Cerebellar nuclear complex (tissue), 1 donor: Measurements from ENCODE around the gene PSMD8.
"Not testable (repeated sequence)": the region's sequence is repeated elsewhere in the genome, so short reads cannot be mapped to it uniquely, and the experiment has no call there.

Experiments used
- DNase-seq, 2 experiments: peaks; one replicate each; lab custom pipeline; 2025; lab: John Stamatoyannopoulos, UW

Gene PSMD8

DNA sequence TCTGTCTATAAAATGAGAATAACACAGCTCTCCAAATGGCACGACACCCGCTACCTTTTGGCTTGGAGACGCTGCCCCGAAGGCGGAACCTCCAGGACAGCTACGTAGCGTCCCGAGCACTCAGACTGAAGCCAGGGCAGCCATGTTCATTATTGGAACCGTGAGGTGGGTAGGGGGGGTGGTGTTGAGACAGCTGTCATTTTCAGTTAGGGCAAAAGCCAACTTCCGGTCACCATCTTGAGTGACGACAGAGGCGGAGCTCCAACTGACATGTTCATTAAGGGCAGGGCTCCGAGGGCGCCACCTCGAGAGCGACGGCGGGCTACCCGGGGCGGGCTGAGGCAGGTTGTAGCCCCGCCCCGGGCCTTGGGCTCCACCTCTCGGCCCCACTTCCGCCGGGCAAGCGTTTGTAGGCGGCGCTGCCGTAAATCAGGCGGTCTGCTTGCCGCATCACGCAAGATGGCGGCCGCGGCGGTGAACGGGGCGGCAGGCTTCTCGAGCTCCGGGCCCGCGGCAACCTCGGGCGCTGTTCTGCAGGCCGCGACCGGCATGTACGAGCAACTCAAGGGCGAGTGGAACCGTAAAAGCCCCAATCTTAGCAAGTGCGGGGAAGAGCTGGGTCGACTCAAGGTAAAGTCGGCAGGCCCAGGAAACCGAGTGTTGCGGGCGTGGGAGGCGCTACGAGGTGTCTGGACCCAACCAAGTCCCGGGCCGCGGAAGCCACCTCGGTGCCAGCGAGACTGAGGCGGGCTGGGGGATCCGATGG lies at the start of gene PSMD8:
TSS of gene PSMD8 (plus strand) at position 240 of the 766 bp plus-strand sequence. CDS start at position 271, 31 bp downstream.
- DNase-seq = peak; percentile 98 to 100

DNA sequence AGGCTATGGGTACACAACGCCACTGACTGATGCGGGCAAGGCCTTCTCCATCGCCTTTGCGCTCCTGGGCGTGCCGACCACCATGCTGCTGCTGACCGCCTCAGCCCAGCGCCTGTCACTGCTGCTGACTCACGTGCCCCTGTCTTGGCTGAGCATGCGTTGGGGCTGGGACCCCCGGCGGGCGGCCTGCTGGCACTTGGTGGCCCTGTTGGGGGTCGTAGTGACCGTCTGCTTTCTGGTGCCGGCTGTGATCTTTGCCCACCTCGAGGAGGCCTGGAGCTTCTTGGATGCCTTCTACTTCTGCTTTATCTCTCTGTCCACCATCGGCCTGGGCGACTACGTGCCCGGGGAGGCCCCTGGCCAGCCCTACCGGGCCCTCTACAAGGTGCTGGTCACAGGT lies 47.8 kb upstream of the PSMD8 start:
- DNase-seq = no peak

DNA sequence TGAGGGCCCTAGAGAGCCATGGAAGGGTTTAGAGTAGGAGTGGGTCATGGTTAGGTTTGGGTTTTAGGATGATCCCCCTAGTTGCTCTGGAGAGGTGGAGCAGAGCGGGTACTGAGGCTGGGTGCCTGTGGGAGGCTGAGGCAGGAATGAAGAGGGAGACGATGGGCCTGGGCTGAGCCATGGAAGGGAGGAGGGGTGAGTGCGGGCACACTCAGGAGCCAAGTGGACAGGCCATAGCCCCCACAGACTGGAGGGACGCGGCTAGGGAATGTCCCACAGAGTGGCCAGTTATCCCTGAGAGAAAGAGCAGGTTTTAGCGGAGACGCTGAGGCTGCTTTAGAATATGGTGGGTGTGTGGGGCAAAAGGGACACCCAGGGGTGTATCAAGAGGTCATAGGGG lies 44.7 kb upstream of the PSMD8 start:
- no peak for DNase-seq

DNA sequence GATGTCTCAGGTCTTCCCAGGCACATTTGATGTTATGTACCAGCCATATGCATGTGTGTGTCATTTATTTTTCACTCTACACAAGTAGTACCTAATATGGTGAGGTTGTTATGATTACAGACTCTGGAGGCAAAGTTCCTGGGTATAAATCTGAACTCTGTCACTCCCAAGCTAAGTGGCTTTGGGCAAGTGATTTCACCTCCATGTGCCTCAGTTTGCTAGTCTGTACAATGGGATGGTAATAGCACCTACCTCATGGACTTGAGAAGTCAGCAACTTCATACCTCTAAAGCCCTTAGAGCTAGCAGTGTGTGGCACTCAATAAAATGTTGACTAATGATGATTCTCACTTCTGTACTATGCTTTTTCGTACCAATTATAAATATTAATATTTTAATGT lies 42.6 kb upstream of the PSMD8 start:
- DNase-seq = no peak

DNA sequence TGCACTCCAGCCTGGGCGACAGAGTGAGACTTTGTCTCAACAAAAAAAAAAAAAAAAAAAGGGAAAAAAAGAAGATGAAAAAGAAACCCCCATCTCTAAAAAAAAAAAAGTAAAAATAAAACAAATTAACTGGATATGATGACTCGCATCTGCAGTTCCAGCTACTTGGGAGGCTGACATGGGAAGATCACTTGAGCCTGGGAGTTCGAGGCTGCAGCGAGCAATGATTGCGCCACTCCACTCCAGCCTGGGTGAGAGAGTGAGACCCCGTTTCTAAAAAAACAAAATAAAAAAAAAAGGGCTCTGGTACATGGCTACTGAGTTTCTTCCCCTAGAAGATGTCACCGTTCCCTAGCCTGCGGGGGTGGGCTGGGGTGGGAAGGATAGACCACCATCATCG lies 41.1 kb upstream of the PSMD8 start:
- DNase-seq = no peak

DNA sequence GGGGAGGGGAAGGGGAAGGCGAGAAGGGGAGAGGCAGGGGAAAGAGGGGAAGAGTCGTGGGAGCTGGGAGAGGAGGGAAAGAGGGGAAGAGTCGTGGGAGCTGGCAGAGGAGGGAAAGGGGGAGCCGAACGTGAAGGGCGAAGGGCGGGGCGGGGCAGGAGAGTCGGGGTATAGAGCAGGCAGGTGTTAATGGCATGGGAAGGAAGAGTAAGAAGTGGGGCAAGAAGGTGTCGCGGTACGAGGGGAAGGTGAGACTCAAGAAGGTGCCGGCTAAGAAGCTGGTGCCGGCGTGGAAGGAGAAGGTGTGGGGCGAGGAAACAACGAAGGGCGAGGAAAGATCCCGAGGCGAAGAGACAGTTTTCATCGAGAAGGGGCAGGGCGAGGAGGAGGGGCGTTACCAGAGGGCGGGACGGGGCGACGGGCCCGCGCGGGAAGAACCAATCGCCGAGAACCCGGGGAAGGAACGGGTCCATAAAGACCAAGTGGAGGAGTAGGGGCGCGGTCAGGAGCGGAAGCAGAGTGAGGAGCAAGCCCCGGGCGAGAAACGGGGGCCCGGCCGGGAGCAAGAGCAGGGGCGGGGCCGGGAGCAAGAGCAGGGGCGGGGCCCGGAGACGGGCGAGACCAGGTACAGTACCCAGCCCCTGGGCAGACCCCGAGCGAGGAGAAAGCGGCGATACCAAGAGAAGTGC lies 38.3 kb upstream of the PSMD8 start:
- DNase-seq = peak in 1 of 2 experiments; percentile 69

DNA sequence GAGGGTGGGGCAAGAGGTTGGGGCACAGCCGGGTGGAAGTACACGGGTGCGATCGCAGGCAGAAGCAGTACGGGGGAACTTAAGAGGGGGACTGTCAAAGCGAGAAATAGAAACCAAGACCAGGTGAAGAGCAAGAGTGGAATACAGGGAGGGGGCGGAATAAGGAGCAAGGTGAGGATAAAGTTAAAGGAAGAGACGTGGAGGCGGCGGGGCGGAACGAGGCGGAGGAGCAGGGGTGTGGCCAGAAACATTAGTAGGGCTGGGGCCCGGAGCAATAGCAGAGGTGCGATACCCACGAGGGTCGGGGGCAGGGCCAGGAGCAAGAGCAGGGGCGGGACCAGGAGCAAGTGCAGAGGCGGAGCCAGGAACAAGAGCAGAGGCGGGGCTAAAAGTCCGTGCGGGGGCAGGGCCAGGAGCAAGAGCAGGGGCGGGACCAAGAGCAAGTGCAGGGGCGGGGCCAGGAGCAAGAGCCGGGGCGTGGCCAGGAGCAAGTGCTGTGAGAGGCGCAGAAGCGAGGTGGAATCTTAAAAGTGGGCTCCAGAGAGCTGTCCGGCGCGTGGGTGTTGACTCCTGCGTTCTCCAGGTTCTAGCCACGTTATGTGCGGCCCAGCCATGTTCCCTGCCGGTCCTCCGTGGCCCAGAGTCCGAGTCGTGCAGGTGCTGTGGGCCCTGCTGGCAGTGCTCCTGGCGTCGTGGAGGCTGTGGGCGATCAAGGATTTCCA lies 37.6 kb upstream of the PSMD8 start:
- DNase-seq = peak; percentile 40 to 68

DNA sequence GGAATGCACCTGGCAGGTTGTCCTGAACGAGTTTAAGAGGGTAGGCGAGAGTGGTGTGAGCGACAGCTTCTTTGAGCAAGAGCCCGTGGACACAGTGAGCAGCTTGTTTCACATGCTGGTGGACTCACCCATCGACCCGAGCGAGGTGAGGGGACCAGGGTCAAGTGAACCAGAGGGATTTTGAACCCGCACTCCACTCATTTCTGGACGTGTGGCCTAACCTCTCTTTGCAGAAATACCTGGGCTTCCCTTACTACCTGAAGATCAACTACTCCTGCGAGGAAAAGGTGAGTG lies 37.1 kb upstream of the PSMD8 start:
- no peak for DNase-seq

DNA sequence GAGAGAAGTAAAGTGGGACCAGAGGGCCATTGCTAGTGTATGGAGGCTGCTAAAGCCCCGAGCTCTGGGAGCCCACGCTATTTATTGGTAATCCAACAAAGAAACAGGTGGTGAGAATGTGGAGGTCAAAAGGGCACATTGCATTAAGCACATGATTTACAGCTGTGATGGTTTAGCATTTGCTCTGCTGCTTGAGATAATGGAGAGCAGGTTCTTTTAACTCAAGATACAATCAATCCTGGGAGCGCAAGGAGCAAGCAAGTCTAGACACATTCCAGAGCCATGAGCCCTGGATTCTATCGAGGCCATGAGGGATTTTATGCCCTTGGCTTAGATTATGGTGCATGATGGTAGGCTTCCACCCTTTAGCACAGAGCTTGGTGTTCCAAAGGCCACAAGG lies 35.4 kb upstream of the PSMD8 start:
- not testable (repeated sequence) for DNase-seq

DNA sequence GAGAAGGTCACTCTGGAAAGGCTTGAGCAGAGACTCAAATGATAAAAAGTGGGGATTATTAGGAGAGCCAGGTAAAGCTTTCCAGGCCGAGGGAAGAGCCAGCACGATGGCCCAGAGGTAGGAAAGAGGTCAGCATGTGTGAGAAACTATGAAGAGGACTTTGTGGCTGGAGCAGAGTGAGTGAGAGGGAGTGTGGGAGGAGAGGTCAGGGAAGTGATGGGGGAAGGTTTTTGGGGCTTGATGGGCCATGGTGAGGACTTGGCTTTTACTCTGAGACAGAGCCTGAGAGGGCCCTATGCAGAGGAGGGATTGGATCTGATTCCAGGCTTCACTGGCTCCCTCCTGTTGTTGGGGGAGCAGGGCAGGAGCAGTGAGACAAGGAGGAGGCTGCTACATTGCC lies 33.4 kb upstream of the PSMD8 start:
- DNase-seq = no peak

DNA sequence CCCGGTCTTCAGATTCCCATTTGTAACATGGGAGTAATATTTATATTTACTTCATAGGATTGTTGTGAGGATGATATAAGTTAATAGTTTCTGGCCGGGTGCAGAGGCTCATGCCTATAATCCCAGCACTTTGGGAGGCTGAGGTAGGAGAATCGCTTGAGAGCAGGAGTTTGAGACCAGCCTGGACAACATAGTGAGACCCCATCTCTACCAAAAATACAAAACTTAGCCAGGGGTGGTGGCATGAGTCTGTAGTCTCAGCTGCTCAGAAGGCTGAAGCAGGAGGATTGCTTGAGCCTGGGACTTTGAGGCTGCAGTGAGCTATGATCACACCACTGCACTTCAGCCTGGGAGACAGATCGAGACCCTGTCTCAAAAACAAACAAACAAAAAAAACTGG lies 27.5 kb upstream of the PSMD8 start:
- DNase-seq = no peak

DNA sequence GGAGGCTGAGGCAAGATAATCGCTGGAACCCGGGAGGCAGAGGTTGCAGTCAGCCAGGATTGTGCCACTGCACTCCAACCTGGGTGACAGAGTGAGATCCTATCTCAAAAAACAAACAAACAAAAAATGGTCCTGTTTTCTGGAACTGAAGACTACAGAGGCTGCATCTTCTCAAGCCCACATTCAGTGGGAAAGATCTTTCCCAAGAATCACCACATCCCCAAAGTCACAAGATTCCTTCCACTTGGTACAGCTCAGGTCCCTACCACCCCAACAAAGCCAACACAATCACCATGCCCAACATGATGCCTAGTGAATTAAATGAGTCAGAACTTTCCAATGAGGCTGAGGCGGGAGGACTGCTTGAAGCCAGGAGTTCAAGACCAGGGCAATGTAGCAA lies 23.5 kb upstream of the PSMD8 start:
- no peak for DNase-seq

DNA sequence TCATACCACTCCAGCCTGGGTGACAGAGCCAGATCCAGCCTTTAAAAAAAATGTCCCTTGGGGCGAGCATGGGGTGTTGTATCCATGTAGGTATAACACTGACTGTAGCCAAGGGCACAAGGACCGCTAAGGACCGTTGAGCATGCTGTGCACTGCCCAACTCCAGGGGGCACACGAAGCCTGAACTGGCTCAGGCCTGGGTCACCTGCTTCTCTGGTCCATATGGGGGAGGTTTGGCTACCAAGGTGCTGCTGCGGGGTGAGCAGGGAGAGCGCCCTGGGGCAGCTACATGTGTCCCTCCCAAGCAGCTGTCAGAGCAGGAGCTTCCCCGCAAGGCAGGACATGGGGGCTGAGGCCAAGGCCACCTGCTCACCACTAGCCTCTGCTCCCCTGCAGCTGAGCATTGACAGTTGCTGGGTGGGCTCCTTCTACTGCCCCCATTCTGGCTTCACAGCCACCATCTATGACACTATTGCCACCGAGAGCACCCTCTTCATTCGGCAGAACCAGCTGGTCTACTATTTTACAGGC lies 22.4 kb upstream of the PSMD8 start:
- DNase-seq = no peak

DNA sequence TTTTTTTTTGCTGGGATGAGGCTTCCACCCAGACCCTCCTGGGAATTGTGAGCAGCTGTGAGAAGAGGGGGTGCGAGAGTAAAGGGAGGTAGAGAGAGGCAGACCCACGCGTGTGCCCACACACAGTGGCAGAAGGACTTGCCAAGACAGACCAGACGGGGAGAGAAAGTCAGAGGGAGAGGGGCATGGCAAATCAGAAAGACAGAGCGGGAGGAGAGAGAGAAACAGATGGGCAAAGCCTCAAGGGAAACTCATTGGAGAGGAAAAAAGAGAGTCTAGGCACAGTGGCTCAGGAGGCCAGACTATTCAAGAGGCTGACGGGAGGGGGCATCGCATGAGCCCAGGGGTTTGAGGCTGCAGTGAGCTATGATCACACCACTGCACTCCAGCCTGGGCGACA lies 21.8 kb upstream of the PSMD8 start:
- no peak for DNase-seq

DNA sequence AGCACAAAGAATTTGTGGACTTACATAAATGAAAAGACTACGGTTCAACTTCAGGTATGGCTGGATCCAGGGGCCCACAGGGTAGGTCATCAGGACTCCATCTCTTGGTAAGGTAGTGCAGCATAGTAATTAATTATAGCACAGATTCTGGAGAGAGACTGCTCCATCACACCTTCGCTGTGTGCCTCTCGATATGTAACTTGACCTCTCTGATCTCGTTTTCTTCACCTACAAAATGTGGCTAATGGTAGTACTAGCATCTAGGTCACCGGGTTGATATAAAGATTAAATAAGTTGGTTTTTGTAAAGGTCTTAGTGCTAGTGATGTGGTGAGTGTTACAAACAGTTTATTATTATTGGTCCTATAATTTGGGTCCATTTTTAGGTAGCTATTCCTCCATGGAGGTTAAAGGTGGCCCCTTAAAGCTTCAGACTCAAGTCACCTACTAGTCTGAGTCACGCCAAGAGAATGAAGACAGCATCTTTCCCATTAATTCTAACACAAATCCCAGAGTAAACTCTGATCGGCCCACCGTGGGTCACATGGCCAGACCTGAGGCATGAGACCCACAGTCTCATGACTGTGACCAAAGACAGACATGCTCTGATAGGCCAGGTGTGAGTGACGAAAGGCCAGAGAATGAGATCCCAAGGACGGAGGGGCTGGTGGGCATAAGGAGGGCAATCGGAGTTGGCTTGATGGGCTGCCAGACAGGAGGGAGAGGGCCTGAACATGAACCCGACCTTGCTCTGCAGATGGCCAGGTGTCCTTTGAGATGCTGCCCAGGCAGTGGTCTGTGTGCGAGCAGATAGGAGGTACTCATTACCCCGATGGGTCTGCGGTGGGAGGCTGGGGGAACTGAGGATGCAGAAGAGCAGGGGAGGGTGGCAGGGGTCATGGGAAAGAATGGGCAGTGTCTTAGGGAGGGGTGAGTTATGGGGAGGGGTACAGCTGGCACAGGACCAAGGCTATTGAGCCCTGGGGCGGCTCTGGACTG lies 18.3 kb upstream of the PSMD8 start:
- DNase-seq = no peak

DNA sequence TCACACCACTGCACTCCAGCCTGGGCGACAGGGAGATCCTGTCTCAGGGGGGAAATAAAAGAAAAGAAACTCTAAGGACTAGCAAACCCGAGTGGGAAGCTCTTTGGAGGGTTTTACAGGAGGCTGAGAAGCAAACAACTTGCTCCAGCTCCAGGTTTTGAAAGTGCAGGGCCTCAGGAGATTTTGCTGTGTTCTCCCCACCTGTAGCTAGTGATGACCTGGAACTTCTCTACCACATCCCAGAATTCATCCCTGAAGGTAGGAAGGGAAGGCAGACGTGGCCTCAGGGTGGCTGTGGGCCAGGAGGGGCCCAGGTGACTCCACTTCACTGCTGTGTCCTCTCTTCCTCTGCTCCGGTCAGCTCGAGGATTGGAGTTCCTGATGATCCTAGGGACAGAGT lies 16.3 kb upstream of the PSMD8 start:
- DNase-seq = no peak

DNA sequence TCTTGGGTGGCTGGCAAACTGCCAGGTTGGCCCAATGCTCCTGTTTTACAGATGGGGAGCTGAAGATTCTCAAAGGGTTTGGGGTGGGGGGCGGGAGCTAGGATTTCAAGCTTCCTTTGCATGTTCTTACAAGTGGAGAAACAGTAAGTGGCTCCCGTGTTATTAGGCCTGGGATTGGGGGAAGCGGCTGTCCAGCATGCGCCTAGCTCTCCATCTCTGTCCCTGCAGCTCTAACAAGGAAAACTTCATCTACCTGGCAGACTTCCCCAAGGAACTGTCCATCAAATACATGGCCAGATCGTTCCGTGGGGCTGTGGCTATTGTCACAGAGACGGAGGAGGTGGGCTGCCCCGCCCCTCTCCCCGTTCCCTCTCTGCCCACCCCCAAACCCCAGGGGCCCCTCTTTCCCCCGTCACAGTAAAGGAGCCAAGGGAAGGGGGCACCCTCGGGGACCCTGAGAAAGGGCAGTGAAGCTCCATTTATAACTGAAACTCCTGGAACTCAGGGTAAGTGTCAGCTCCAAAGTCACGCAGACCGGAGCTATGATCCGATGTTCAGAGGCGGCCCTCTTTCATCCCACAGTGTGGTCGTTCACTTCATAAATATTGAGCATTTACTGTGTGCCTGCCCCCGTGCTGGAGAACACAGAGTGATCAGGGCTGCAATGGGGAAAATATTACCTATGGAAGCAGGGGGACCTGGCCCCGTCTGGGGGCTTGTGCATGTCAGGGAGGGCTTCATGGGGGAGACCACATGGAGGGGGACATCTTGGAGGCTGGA lies 14.9 kb upstream of the PSMD8 start:
- no peak for DNase-seq

DNA sequence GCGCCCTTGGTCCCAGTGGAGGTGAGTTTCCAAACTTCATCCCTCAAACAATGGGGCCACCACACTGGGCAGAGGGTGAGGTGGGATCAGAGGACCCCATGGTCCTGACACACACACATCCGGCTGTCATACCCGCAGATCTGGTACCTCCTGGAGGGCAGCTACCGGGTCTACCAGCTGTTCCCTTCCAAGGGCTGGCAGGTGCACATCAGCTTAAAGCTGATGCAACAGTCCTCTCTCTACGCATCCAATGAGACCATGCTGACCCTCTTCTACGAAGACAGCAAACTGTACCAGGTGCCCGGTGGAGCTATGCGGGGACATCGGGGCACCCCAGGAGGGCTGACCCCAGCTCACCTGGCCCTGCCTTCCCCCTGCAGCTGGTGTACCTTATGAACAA lies 14.0 kb upstream of the PSMD8 start:
- no peak for DNase-seq

DNA sequence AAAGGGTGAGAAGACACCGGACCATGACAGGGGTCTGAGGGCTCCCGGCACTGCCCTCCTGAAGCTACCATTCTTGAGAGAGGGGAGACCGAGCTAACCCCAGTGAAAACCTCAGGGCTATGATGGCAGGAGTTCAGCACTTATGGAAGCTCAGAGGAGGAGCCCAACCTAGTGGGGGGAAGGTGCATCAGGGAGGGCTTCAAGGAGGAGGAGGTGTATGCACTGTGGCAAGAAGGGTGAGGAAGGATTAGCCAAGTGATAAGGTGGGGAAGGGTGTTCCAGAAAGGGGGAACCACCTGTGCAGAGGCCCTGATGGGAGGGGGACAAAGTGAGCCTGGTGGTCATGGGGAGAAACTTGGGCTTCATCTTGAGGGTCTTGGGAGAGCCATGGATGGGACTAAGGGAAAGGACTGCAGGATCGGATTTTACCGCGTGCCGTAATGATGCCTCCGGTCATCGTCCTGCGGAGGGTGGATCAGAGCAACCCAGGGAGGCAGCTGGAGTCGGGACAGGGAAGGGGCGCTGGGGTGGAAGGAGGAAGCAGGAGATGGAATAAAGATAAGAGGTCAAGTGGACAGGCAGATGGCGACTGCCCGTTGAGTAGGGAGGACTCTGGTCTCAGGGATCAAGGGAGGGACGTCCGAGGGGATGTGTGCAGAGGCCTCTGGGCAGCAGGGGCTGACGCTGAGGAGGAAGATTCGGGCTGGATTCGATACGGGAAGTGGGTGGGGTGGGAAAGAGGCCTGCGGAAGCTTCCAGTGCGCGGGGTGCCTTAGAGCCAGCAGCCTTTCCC lies 13.3 kb upstream of the PSMD8 start:
- DNase-seq = no peak

DNA sequence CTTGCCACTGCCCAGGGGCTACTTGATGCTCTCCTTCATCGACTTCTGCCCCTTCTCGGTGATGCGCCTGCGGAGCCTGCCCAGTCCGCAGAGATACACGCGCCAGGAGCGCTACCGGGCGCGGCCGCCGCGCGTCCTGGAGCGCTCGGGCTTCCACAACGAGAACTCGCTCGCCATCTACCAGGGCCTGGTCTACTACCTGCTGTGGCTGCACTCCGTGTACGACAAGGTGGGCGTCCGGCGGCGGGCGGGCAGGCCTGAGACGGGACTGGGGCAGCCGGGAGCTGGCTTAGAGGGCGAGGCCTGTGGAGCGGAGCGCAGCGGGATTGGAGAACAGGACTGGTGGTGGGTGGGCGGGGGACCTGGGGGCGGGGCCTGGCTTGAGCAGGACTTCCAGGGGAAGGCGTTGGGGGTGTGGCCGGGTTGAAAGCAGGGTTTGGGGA lies 12.7 kb upstream of the PSMD8 start:
- peak in 1 of 2 experiments; percentile 2 for DNase-seq
